Measurements from ENCODE around the gene ZFHX3.

DNA sequence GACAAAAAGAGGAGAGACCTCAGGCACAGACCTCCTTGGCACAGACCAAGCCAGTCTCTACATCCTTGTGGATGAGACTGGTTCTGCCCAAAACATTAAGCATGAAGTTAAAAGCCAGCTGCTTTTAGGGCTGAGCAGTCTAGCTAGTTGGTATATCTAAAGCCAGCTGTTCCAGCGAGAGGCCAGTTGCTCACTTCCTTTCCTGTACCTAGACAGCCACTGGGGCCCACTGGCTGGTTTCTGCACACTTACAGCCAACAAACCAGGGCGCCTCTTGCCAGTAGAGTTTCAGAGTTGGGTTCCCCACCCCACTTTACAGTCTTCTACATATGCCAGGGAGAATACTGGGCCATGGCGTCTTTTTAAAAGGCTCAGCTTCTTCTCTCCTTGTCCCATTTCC lies 242.4 kb downstream of the ZFHX3 start:
- TF ChIP-seq, protein P1, sequence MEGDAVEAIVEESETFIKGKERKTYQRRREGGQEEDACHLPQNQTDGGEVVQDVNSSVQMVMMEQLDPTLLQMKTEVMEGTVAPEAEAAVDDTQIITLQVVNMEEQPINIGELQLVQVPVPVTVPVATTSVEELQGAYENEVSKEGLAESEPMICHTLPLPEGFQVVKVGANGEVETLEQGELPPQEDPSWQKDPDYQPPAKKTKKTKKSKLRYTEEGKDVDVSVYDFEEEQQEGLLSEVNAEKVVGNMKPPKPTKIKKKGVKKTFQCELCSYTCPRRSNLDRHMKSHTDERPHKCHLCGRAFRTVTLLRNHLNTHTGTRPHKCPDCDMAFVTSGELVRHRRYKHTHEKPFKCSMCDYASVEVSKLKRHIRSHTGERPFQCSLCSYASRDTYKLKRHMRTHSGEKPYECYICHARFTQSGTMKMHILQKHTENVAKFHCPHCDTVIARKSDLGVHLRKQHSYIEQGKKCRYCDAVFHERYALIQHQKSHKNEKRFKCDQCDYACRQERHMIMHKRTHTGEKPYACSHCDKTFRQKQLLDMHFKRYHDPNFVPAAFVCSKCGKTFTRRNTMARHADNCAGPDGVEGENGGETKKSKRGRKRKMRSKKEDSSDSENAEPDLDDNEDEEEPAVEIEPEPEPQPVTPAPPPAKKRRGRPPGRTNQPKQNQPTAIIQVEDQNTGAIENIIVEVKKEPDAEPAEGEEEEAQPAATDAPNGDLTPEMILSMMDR (IDR thresholded peaks at IDR 0.05; ENCODE audit: extremely low read depth in 1 of 2, insufficient read depth in 1 of 2, low read depth in 1 of 2, low read length in 2 of 2), result no peak
- TF ChIP-seq POLR2AphosphoS5 (IDR thresholded peaks at IDR 0.05; ENCODE audit: insufficient read depth, low read depth, low read length) (no peak), FOS (IDR thresholded peaks at IDR 0.05; ENCODE audit: borderline replicate concordance, insufficient read depth, low read length) (no peak), GATA2 (IDR thresholded peaks at IDR 0.05; ENCODE audit: insufficient read depth, insufficient read length, low read depth, low read length) (no peak), MYC (IDR thresholded peaks at IDR 0.05; ENCODE audit: low read depth, low read length) (no peak), EZH2 (IDR thresholded peaks at IDR 0.05; ENCODE audit: borderline replicate concordance, low read depth, low read length, severe bottlenecking) (no peak), POLR2A (IDR thresholded peaks at IDR 0.05; ENCODE audit: low read depth, low read length) (no peak), JUN (IDR thresholded peaks at IDR 0.05; ENCODE audit: borderline replicate concordance, insufficient read depth, insufficient read length, low read depth) (no peak)
- TF ChIP-seq, protein P2, sequence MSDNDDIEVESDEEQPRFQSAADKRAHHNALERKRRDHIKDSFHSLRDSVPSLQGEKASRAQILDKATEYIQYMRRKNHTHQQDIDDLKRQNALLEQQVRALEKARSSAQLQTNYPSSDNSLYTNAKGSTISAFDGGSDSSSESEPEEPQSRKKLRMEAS (IDR thresholded peaks at IDR 0.05; ENCODE audit: insufficient read depth, insufficient read length), result no peak

All from endothelial cell of umbilical vein (primary cell).